ENCODE measurements around the gene GMDS. TPM values are rescaled to one million over a fixed set of nuclear protein-coding genes. Genes with fewer than 3 reads are reported as not detected.

Gene GMDS
- total and polyA plus RNA-seq, 2 of the 4 experiments (the other 2 are of a cell fraction) = 7.3 to 21.9 TPM

DNA sequence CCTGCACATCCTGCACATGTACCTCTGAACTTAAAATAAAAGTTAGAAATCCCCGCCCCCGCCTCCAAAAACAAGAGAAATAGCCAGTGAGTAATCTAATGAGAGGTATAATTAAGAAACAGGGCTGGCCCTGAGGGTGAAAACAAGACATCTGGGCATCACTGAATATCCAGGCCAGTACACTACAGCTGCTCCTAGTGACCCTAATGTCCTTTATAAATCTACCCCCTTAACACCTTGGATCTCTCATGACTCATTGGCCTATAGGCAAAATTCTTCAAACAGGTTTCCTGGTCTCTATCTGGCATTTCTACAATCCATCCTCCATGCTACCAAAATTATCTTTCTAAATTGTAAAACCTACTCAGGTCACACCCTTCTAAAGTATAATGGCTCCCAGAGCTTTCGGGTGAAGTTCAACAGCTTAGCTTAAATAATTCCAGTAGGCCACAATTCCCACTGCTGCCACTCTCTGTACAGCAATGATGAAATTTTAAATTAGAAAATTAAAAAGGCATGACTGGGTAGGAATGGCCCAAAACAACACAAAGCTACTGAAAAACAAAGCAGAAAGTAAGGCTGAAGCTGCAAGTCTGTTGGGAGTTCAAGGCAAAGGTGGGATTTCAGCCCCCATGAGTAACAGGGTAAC is 260.9 kb downstream of the GMDS start:
- Histone ChIP-seq H4K5ac (ENCODE audit: low read depth, low read length) (no peak overlapping the region), H3K36me3 (ENCODE audit: control insufficient read depth, insufficient read depth, low read length) (no peaks in the 10 kb centered on the region), H4K20me1 (ENCODE audit: insufficient read depth, low read length) (no peaks in the 10 kb centered on the region), H2AK9ac (replicated peaks; ENCODE audit: low read depth, low read length, poor library complexity) (no peak overlapping the region), H3K9me1 (ENCODE audit: insufficient read depth, low read length) (no peaks in the 10 kb centered on the region), H3K9ac (ENCODE audit: low read depth, low read length) (no peak overlapping the region), H3K4me1 (ENCODE audit: control insufficient read depth, insufficient read depth, low read length) (peaks cover 8% of the 10 kb centered on the region), H2BK20ac (ENCODE audit: low read depth, low read length) (no peak overlapping the region), H3K4me2 (ENCODE audit: low read depth, low read length) (no peak overlapping the region), H2BK5ac (ENCODE audit: low read depth, low read length, poor library complexity, severe bottlenecking) (no peak overlapping the region), H3K4me3 (ENCODE audit: insufficient read depth, low read depth, low read length) (no peak overlapping the region), H3K23ac (ENCODE audit: low read depth, low read length) (no peak overlapping the region), H3K18ac (ENCODE audit: low read depth, low read length) (no peak overlapping the region), H2BK120ac (ENCODE audit: low read depth, low read length) (no peak overlapping the region), H3K4ac (ENCODE audit: low read depth, low read length) (no peak overlapping the region), H2AK5ac (ENCODE audit: low read depth, low read length) (no peak overlapping the region), H3K79me1 (ENCODE audit: low read depth in 1 of 2, low read length in 2 of 2) (no peaks in the 10 kb centered on the region), H3K27ac (ENCODE audit: insufficient read depth, low read length) (no peak overlapping the region), H4K8ac (ENCODE audit: low read depth in 2 of 2, low read length in 2 of 2) (no peak overlapping the region), H4K91ac (ENCODE audit: insufficient read depth, low read depth, low read length) (no peak overlapping the region), H2BK15ac (ENCODE audit: low read depth, low read length) (no peak overlapping the region), H2AFZ (replicated peaks; ENCODE audit: low read length, poor library complexity) (no peak overlapping the region), H3K56ac (ENCODE audit: extremely low read depth, insufficient read depth, low read length) (no peak overlapping the region), H3K14ac (replicated peaks; ENCODE audit: low read depth, low read length) (no peak overlapping the region), H3K9me3 (ENCODE audit: control insufficient read depth, insufficient read depth, low read length) (peaks cover 7% of the 10 kb centered on the region; the same call in 1 of the 2 replicates), H3K27me3 (ENCODE audit: control insufficient read depth, insufficient read depth, low read length) (no peaks in the 10 kb centered on the region)
- TF ChIP-seq MAZ (IDR thresholded peaks at IDR 0.05; ENCODE audit: borderline replicate concordance, low read depth, low read length) (no peak), POLR2A (IDR thresholded peaks at IDR 0.05; ENCODE audit: low read depth, low read length) (no peak), BHLHE40 (IDR thresholded peaks at IDR 0.05; ENCODE audit: low read depth, low read length) (no peak)
- intact Hi-C loops (cut with micrococcal nuclease) = no loop called here
- DNase-seq = no peak
- CTCF ChIA-PET = no interaction called here
- POLR2A ChIA-PET (ENCODE audit: unreplicated experiment) = no interaction called here
- dilution Hi-C loops (cut with HindIII; ENCODE audit: low sequenced_read_pairs, unreplicated experiment) = no loop called here
- in situ Hi-C loops (cut with MboI; ENCODE audit: low sequenced_read_pairs) = no loop called here
- WGBS, 2 experiments (ENCODE audit: extremely low coverage in 2 of 2, insufficient read length in 1 of 2) = no CpG with 5 or more reads among the region's 3 CpGs
- no peak for ATAC-seq (ENCODE audit: low read depth)
- BruUV-seq (replicated peaks) = no TSS peak
